Skin of body (tissue), 2 donors: Measurements from ENCODE around the gene DDAH2. TPM values are rescaled to one million over a fixed set of nuclear protein-coding genes. Genes with fewer than 3 reads are reported as not detected.
A peak's percentile ranks its signal among the peaks of the same experiment; 100 is the strongest.
"Not testable (repeated sequence)": the region's sequence is repeated elsewhere in the genome, so short reads cannot be mapped to it uniquely, and the experiment has no call there.

Experiments used
- DNase-seq: peaks from one replicate; lab custom pipeline; 2025; lab: John Stamatoyannopoulos, UW
- total RNA-seq: library from RNA; depleted of rRNA; stranded (reverse); fragments of >200 nt; gene quantifications from one replicate; pipeline ENCODE4 v1.2.3, GENCODE V29; 2014

The DDAH2 gene
- total RNA-seq, 1 donor from 2014 or later: 62.2 TPM

GRCh38 chr6:31713991-31714684 is 15.0 kb downstream of the DDAH2 start:
- no peak for DNase-seq

DNA sequence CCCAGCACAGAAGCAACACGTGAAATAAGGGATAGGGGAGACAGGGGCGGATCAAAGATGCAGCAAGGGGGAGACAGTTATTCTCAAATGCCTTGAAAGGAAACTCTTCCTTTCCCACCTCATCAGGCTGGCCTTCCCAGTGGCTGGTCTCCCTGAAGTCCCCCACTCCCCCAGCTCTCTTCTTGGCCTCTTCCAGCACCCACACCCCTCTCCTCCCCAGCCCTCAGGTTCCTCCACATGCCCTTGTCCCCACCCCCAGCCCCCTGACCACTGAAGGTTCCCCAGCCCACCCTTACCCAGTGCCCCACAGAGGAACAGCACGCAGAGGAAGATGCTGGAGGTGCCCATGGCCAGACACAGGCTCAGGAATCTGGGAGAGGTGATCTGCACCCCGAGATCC is 15.6 kb downstream of the DDAH2 start:
- DNase-seq: no peak

DNA sequence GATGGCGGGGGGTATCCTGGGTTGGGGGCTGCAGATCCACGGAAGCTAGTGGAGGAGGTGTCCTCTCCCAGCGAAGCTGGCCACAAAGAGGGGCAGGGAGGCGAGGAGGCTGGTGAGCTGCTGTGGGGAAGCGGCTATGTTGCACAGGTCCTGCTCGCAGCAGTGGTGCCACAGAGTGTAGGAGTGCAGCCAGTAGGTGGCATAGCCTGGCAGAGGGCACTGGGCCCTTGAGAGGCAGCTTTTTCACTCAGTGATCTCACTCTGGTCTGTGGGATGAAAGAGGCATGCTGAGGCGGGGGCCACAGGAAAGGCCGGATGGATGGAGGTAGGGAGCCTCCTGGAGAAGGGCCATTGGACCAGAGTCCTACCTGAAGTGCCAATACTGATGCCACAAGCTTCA is 16.8 kb downstream of the DDAH2 start:
- DNase-seq: no peak

DNA sequence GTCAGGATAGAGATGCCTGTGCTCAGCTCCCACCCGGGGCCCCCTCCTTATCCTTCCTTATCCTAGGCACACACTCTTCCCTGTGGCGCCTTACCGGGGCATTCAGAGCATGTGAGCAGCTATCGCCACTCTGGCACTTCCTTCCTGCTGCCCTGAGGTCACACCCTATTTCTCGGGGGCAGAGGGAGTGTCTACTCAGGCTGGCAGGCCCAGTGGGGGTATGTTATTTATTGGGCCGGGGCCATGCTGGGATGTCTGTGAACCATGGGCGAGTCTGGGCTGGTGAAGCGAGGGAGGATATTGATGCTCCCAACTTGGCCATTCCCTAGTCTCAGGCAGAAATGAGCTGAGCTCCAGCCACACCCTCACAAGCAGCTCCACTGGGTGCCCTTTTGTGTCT is 17.9 kb downstream of the DDAH2 start:
- no peak for DNase-seq

DNA sequence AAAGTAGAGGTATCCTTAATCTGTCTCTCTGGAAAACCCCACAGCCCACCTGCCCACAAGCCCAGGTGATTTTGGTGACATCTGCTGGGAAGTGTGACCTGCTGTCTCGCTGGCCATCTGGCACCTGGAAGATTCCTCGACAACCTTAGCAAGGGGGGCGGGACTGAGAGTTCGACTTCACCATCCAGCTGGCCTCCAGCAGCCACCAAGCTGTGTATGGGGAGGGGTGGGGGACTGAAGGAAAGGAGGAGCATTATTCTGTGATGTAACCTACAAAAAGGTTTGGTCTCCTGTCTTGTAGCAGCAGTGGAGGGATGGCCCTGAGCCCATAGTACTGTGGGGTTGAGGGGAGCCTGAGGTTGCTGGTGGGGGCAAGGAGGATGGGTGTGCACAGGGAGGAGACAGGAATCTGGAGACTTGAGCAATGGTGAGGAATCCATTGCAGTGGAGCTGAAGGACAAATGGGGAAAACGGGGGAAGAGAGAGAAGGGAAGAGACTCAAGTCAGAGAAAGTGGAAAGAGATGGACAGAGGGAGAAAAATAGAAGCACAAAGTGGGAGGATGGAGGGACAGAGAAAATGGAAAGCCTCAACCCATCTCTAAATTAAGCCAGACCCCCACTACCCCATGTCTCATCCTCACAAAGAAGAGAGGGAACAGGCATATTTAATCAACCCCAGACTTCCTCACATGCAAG is 18.4 kb downstream of the DDAH2 start:
- DNase-seq: no peak

DNA sequence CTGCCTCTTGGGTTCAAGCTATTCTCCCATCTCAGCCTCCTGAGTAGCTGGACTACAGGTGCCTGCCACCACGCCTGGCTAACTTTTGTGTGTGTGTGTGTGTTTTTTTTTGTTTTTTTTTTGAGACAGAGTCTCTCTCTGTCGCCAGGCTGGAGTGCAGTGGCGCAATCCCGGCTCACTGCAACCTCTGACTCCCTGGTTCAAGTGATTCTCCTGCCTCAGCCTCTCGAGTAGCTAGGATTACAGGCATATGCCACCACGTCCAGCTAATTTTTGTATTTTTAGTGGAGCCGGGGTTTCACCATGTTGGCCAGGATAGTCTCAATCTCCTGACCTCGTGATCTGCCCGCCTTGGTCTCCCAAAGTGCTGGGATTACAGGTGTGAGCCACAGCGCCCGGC is 19.9 kb downstream of the DDAH2 start:
- not testable (repeated sequence) for DNase-seq

DNA sequence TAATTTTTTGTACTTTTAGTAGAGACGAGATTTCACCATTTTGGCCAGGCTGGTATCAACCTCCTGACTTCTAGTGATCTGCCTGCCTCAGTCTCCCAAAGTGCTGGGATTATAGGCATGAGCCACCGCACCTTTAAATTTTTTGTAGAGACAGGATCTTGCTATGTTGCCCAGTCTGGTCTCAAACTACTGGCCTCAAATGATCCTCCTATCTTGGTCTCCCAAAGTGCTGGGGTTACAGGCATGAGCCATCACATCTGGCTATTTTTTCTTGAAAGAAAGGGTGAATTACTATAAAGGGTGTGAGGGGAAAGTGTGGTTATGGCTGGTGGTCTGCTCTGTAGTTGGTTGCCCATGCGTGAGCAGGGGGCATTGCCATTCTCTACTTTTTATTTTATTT is 20.9 kb downstream of the DDAH2 start:
- DNase-seq: no peak

GRCh38 chr6:31707701-31708100 is 21.4 kb downstream of the DDAH2 start:
- DNase-seq: no peak

DNA sequence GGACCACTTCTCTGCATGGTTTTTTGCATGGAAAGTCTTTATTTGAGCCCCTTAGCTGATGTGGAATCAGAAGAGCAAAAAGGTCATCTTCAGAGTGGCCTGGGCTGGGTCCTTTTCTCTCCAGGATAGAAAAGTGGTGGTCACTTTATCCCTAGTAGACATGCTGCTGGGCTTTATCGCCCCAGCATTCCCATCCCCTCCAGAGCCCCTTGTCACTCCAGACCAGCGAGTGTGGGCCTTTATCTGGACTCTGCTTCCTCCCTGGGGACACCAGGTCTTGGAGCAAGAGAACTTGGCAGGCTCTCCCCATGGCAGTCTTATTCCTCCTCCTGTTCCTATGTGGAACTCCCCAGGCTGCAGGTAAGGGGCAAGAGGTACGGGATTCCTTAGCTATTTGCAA is 22.5 kb downstream of the DDAH2 start, which contains the start of gene LY6G6F:
Gene LY6G6F (plus strand): TSS at position 268 of the 400 bp plus-strand sequence. CDS start 41 bp downstream, at position 309.
- DNase-seq: no peak

DNA sequence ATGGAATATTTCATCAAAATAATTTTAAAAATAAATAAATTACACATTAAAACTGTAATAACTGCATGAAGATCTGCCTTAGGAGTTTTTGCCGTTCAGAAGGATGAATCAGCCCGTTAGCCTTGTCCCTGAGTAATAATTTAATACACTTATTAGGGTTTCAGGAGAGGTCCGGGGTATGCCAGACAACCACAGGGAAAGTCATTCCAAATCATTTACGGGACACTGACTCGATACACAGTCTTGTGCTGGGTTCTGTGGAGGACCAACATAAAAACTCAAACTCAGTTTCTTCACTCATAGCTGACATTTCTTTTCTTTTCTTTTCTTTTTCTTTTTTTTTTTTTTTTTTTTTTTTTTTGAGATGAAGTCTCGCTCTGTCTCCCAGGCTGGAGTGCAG is 23.2 kb downstream of the DDAH2 start:
- no peak for DNase-seq

DNA sequence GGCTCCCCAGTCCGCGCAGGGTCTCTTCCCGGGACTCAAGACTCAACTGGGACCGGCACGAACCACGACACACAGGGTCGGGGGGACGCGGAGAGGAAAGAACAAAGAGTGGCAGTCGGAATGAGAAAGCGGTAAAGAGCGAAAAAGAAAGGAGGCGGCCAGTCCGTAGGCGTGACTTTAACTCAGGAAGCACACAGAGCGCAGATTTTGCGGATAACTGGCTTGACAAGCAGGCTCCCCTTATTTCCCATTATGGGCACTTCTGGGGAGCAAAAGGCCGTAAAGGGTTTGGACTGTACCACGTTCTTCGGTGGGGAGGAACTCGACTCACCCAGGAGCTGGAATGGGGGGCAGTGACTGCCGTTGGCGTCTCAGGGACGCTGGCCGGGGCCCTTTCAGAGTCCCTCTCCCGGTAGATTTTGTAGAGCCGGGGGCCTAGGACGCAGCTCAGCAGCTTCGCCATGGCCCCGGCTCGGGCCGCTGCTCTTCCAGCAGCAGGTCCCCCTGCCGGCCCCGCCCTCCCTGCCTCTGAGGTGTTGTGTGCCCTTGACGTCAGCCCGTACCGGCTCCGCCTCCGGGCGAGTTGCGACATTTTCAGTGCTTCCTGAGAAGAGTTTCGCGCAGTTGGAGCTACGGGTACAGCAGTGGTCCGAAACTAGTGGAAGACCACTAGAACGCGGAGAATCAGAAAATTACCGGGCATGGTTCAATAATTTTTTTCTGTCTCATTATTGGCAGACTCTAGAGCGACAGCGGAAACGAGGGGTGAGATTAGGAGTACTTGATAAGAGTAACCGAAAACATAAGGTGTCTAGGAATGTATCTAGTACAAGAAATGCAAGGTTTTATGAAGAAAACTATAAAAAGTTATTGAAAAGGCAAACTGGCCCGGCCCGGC is 26.0 kb downstream of the DDAH2 start, which contains the start of gene ABHD16A:
Gene ABHD16A (minus strand): TSS at position 506 of the 898 bp plus-strand sequence. CDS start 43 bp downstream, at position 463.
- peak; percentile 99 for DNase-seq

DNA sequence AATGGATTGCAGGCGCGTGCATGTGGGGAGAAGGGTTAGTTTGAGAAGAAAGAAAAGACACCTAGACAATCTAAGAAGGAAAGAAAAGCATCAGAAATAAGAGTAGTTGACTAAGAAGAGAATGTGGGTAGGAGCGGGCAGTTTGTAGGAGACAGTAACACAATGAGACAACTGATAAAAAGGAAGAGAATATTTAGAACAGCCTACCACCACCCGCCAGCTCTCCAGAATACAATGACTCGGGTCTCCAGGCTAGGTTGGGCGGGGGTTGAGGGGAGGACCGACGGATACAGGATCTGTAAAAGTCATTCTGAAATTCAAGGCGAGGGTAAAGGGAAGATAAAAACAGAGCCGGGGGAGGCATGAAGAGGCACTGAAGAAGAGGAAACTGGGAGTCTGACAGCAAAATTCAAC is 26.7 kb downstream of the DDAH2 start:
- no peak for DNase-seq

DNA sequence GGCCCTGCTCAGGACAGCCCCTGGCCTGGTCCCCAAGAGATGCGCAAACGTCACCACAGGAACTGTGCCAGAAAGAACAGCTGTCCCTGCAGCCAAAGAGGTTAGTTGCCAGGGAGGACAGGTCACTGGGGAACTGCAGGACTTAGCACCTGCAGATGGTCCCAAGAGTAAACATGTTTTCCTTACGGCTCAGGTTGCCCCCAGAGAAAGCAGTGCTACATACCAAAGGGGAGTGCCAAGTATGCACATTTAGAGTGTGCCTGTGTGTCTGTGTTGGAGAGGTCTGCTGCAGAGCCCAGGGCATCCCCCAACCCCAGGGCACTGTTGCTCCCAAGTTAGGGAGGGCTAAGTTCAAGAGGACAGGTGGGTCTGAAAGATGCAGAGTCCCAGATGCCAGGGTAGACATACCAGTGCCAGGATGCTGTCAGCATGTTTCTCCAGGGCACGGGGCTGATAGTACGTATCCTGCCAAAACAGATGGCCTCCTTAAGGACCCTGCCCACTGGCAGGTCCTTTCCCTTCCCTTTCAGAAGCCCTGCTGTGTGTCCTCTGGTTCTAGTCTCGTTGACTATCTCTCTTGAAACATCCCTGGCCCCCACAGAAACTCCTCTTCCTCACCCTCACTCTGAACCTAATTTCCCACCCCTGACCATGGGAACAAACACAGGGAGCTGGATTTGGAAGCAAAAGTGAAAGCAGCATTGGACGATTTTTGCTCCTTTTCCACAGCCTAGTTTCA is 27.3 kb downstream of the DDAH2 start:
- DNase-seq: no peak

- no peak for DNase-seq
Measured at GRCh38 chr6:31700740-31701401, 28.2 kb downstream of the DDAH2 start.

GRCh38 chr6:31697555-31697954 is 31.5 kb downstream of the DDAH2 start:
- DNase-seq: no peak

DNA sequence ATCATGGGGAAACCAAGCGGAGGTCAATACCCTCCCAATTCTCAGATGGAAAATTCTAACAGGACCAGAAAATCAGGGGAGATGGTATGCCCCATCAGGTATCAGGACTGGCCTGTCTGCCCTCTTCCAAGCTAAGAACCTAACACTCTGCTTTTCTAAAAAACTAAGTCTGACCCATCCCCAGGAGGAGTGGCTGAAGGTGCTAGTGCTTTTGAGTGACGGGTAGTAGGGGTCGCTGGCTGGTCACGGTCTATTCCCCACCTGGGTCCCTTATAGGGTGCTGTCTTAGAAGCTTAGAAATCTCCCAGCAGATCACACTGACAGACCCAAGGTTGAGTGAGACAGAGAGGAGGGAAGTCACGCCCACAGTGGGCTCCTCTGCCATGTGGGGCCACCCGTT is 35.6 kb downstream of the DDAH2 start:
- DNase-seq: no peak

DNA sequence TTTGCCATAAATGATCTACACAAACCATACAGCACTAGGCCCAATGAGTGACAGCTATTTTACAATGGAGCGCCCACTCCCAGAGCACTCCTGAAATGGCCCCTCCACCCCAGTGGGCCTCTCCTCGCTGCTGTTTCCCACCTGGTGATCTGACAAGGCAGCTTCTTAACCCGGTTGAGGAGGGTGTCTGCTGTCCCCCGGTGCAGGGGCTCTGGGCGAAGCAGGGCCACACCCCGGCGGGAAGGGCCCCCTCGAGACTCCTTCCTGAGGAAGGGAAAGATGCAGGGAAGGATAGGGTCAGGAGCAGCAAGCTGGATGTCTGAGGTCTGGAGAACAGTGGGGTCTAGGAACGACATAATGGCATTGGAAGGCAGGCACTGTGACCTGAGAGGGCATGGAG is 36.2 kb downstream of the DDAH2 start:
- DNase-seq: no peak

- DNase-seq: no peak
Measured at GRCh38 chr6:31692353-31692752, 36.7 kb downstream of the DDAH2 start.

GRCh38 chr6:31691564-31692108 is 37.5 kb downstream of the DDAH2 start:
- DNase-seq: no peak

DNA sequence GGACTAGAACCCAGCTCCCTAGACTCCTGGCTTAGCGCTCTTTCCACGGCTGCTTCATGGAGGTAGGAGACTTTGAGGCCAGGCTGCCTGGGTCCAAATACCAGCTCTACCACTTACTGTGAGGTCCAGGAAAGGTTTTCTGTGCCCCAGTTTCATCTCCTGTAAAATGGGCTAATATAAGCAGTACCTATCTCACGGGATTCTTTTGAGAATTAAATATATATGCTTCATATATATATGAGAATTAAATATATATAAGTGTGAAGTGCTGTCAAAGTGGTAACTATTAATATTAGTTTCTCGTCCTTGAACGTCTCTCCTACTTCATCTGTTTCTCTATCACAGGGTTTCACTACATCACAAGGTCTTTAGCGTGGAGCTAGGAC is 38.0 kb downstream of the DDAH2 start:
- DNase-seq: no peak
